GM12892 (cell line): ENCODE measurements around the gene SMOC2.

Source experiments
- DNase-seq: peaks from one replicate; pipeline ENCODE4 v3.0.0; 2011; ENCODE audit not compliant: insufficient read length
- FAIRE-seq: peaks from 2 replicates; lab custom pipeline; 2011; peaks lifted over from hg19 to GRCh38; lab: Jason Lieb, UNC
- POLR2A ChIP-seq: IDR thresholded peaks from 2 replicates; pipeline ENCODE4 v1.6.1; 2011; ENCODE audit warnings: low read depth, low read length, control low read depth
- POLR2AphosphoS5 ChIP-seq: IDR thresholded peaks from 2 replicates; pipeline ENCODE4 v1.6.1; 2011; ENCODE audit warnings: low read depth, low read length, control low read depth
- TAF1 ChIP-seq: IDR thresholded peaks from 2 replicates; pipeline ENCODE4 v1.6.1; 2011; ENCODE audit warnings: low read depth, mild to moderate bottlenecking, control low read depth, low read length, borderline replicate concordance

The SMOC2 gene

DNA sequence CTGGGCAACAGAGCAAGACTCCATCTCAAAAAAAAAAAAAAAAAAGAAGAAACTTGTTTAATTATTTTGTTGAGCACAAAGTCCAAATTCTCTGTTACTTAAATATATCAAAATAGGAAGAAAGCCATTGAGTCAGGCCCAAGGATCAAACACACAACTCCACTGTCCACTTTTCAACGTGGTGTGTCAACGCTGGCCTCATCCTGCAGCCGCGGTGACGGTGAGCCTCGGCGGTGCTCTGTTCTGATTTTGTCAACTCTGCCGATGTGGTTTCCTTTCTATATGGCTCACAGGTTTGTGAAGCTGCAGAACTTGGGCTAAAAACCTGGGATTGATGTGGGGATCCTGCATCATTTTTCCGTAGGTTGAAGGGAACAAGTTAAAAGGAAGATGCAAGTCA, 3.2 kb upstream of the SMOC2 start:
- DNase-seq (no peak), FAIRE-seq (no peak)
- TF ChIP-seq POLR2AphosphoS5 (no peak), POLR2A (no peak), TAF1 (no peak)

DNA sequence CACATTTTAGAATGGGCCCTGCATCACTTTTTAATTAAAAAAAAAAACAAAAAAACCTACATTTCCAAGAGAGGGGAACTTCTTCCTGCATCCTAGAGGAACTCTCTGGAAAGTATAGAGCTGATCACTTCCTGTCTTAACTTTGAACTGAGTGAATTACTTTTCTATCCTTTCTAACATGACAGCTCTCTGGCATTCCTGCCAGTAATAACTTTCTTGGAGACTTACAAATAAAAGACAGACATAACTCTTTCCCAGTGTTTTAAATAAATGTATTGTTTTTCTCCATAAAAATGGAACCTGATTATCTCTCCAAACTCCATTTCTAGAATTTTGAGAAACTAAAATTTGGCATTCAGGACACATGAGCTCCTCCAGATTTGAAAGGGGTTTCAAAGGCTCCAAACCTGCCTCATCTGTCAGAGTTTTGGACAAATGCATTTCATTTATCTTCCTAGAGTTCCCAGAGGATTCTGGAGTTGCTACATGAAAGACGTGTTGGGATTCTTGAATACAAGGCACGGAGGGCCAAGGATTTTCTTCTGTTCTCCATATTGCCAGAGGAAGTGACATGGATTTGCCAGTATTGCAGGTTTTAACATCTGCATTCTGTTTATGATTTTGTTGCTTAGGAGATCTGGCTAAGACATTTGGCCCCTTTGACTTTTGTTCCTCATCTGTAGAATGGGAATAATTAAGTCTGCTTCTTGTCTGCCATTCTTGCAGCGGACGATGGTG, 2.0 kb upstream of the SMOC2 start:
- DNase-seq (no peak), FAIRE-seq (no peak)
- no peak for TF ChIP-seq POLR2A
- TF ChIP-seq TAF1 = no peak
- no peak for TF ChIP-seq POLR2AphosphoS5

DNA sequence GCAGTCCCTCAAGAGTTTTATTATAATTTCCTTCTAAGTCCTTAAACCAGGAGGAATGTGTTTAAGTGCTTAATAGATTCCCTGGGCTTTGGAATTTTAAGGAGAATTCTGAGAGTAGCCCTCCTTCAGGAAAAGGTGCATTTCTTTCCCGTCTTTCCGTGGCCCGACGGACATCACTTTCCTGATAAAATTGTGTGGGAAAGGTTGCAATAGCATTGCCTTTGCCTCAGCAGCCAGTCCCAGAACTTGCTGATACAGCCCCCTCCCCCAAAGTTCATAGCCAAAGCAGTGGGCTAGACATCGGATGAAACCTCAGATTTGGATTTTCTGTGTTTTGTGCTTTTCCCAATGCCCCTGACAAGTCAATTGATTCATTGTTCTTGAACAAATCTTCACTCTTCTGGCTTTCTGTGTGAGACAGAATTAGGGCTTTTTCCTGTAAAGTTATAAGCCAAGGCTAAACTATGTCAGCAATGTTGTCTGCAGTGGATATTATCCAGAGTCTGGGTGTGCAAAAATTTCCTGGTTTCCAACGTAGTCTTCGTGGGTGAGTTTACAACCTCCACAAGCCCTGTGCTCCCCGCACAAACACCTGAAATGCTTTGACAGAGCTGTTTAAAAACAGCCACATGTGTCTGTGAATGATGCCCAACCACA, 1.1 kb upstream of the SMOC2 start:
- FAIRE-seq = no peak
- TF ChIP-seq POLR2AphosphoS5 = no peak
- TF ChIP-seq TAF1 = no peak
- TF ChIP-seq POLR2A = no peak
- DNase-seq = no peak

DNA sequence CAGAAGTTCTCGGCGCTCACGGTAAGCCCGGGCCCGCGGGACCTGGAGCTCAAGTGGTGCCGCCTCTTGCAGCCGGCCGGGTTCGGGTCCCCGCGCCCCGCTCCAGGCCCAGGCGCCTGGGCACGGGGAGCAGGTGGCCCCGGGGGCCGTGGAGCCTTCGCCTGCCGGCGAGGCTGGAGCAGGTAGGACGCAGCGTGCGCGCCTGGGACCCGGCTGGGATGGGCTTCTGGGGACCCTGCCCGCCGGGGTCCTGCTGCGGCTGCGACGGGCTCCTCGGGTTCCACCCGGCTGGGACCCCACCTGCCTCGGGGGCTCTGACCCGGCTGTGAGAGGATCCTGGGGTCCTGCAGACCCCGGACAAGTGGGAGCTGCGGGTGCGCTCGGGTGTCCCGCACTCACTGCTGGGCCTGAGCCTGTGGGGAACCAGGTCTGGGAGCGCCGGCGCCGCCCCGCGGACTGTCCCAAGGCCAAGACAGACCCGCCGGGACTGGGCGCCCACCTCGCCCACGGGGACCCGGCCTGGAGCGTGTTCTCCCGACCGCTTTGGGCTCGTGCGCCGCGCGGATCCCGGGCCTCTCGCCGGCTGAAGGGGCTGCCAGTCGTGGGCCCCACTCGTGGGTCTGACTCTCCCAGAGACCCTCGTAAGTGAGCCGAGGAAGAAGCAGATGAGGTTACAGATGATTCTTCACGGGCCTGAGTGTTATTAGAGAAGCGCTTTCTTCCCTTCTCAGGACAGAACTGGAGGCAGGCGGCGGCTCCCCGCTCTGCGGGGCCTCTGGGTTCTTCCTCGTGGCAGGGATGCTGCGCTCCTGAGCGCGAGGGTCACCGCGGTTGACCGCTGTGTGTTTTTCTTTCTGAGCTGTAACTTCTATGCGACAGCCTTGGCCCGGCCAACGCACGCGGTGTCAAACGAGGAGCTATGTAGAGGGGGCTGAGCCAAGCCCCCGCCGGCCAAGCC, 729 bp downstream of the SMOC2 start:
- DNase-seq = no peak
- no peak for FAIRE-seq
- no peak for TF ChIP-seq POLR2AphosphoS5

DNA sequence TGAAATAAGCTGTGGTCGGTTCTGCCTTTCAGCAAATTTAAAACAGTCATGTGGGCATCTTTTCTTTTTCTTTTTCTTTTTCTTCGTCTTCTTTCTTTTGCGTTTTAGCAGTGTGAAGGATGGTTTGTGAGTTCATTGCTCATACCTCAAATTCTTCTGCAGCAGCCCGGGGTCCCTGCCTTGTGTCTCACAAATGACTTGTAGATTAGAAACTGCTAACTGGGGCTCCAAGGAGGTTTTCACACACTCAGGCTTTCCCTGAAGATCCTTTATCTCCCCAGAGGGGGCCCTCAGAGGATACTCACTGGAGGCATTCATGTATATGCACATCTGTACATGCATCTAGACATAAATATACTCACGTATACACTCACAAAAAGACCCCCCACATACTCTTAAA, 1.7 kb downstream of the SMOC2 start:
- DNase-seq (no peak), FAIRE-seq (no peak)
- no peak for TF ChIP-seq POLR2A
- no peak for TF ChIP-seq TAF1
- no peak for TF ChIP-seq POLR2AphosphoS5

DNA sequence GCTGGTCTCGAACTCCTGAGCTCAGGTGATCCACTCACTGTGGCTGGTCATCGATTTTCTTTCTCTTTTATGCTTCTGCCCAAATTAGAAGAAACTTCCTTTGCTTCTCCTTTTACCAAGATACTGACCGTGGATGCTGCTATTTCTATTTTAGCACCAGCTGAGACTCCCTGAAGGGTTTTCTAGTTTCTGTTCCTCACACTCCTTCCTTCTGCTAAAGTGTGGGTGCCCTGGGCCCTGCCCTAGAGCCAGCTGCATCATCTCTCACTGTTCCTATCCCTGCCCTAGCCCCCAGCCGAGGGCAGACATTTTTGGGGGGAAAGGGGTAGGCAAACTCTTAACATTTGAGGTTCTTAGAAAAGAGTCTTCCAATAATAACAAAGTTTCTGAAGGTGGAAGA, 6.3 kb downstream of the SMOC2 start:
- FAIRE-seq = no peak
- no peak for TF ChIP-seq TAF1
- TF ChIP-seq POLR2A = no peak
- TF ChIP-seq POLR2AphosphoS5 = no peak
- no peak for DNase-seq

DNA sequence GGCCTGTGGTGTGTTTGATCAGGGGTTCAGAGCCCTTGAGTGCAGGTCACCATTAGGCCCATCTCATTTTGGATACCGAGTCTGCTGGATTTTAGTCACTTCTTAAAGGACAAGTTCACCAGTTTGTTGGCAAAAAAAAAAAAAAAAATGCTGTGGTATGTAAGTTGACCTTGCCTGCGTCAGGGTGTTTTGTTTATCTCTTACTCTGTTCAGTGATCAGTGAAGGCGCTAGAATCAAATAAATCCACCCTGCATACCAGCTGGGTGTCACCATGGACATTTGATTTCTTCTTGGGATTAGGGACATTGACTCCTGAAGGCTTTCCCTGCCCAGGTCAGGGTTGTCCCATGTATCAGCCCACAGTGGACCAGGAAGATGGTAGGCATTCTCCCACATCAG, 6.7 kb downstream of the SMOC2 start:
- no peak for FAIRE-seq

DNA sequence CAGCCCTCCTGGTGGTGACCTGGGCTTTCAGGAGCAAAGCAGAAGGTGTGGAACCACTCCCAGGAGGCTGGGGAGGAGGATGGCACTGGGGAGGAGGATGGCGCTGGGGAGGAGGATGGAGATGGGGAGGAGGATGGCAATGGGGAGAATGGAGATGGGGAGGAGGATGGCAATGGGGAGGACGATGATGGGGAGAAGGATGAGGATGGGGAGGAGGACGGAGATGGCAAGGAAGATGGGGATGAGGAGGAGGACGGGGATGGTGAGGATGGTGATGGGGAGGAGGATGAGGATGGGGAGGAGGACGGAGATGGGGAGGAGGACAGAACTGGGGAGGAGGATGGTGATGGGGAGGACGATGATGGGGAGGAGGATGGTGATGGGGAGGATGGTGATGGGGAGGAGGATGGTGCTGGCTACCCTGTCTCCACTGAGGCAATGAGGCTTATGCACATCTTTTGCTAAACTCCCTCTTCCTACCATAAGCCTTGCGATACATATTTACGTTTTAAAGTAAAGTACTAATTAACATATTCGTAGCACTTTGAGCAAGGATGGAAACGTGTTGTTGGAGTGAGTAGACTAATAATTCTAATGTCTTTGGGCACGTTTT, 7.4 kb downstream of the SMOC2 start:
- TF ChIP-seq POLR2AphosphoS5 (no peak), TAF1 (no peak), POLR2A (no peak)
- FAIRE-seq (no peak), DNase-seq (no peak)

More for the DNA sequence above, 6.7 kb downstream of the SMOC2 start:
- DNase-seq = no peak
- TF ChIP-seq POLR2A (no peak), POLR2AphosphoS5 (no peak), TAF1 (no peak)

DNA sequence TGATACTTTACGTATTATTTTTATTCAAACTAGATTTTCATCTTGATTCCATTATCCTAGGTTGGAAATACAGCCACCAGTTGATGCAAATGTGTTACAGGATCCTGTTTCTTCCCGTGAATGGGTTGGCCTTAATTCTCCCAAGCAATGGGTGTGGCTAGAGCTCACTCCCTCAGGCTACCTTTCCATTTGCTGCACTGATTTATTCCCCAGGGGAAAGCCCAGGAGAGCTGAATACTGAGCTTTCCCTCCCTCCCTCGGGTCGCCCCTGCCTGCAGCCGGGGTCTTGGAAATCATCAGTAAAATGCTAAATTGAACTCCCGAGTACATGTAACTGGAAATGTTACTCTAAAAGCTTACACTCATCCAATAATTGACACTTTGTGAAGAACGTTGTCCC, 9.9 kb downstream of the SMOC2 start:
- TF ChIP-seq TAF1 = no peak
- TF ChIP-seq POLR2AphosphoS5 = no peak
- no peak for TF ChIP-seq POLR2A
- DNase-seq = no peak
- no peak for FAIRE-seq

DNA sequence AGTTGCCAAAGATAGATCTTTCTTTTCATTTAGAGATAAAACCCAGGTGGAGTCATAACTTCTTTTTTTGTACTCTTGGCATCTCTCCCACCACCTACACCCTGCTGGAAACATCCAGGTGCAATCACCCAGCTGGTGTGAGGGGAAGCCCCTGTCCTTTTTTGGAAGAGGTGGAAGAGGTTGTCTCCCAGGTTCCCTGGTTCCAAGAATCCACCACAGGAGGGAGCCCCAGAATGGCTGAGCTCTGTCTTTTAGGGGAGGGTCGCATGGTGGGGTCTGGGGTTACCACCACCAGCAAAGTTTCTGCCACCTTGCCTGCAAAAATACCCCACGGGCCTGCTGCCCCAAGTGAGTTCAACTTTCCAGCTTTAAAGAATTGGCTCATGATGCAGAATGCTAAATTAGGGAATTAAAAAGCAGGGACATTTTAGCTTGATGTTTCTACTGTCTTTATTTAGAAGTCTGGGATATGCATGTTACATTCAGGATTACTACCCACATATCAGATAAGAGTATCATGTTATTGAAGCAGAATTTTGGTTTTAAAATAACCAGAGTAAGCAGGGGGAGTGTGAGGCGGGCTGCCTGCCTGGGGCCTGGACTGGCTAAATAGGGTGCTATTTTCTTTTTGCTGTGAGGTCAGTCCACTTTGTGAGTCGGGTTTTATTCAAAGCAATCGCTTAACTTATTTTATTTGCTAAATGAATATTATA, 11.0 kb downstream of the SMOC2 start:
- DNase-seq = no peak
- no peak for FAIRE-seq
- no peak for TF ChIP-seq POLR2A
- TF ChIP-seq POLR2AphosphoS5 = no peak
- no peak for TF ChIP-seq TAF1

DNA sequence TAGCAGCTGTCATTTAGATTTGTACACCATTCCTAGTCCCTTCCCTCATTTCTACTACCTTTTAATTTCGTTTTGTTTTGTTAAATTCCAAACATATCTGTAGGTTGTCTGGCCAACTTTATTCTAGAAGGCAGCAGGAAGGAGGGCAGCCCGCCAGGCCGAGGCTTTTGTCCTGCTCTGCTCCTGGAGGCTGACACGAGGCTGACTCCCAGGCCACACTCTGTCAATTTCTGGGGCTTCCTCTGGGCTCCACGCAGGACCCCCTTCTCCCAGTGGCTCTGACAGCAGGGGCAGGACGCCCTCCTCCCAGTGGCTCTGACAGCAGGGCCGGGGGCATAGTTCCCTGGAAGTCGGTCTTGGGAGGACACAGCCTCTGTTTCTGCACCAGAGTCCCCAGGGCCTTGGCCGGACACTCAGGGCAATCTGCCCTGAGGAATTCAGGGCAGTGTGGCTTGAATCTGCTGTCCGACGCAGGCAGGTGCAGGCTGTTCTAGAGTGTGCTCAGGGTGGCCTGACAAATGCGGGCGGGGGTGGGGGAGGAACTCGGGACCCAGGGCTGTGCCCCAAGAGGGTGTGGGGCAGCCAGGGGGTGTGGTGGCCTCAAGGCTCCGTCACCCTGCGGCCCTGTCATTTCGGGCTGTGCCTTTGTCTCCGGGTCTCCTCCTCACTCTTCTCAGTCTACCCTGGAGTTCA, 11.8 kb downstream of the SMOC2 start:
- FAIRE-seq (no peak), DNase-seq (no peak)
- no peak for TF ChIP-seq TAF1
- no peak for TF ChIP-seq POLR2A
- TF ChIP-seq POLR2AphosphoS5 = no peak
